GM18502 (cell line): ENCODE measurements around the gene RAD51B.

Experiments used
- ATAC-seq: cut with Tn5 transposase; IDR thresholded peaks from one replicate; pipeline ENCODE4 v1.9.1; 2021; ENCODE audit warnings: mild to moderate bottlenecking; ENCODE audit not compliant: unreplicated experiment, poor library complexity

The RAD51B gene

DNA sequence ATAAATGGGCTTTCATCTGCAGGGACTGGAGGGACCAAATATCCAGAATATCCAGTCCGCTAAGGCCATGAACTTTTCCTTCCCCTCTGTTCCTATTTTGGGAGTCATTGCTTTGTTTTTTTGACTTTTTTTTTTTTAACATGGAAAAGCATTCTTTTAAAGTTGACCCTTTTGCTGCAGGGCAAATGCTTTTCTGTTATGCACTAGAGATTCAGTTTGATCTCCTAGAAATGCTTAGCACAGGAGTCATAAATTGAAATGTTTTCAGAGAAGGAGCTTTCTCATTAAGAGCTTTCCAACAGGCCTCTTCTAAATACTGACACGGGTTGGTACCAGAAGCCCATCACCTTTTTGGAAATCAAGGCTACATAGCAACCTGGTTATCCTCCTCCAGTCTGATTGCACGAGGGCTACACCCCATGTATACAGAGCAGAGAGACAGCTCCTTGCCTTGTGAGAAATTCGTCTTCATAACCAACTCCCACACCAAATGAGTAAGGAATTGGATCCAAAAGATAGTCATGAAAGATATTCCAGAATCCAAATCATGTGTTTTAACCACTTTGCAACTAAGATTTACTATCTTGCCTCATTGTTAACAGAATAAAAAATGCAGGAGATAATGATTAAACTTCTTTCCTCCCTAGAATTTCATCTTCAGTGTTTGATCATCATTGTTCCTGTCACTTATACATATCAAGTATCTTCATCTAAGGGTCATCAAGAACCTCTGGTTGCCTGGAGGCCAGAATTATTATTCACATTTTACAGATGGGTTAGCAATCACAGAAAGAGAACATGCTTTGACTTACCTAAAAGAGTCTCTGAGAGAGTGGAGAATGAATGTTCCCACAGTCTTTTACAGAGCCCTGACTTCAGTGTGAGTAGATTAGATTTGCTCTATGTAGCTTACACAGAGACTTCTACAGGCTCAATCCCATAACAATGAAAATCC lies 583.9 kb downstream of the RAD51B start:
- no peak for ATAC-seq

- ATAC-seq = no peak
Observed at GRCh38 chr14:68404146-68404527, 584.6 kb downstream of the RAD51B start.

DNA sequence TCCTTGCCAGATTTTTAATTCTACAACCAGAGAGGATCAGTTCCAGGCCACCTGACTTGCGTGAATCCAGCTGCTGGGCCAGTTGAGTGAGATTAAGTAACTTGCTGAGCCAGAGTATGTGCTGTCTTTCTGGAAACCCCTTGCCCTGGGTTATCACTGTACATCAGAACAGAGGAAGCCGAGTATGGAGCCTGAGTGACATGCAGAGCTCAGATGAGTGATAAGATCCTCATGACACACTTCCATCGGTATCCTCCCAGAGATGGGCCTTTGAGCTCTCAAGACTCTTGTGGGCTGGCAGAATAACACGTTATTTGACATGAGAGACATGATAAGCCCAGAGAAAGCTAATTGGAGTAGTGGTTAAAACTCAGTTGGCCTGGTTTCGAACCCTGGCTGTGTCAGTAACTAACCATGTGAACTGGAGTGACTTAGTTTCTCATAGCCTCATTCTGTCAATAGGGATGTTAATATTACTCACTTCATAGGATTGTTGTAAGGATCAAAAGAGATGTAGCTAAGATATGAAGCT lies 585.1 kb downstream of the RAD51B start:
- ATAC-seq = no peak

GRCh38 chr14:68405961-68406360 lies 586.4 kb downstream of the RAD51B start:
- ATAC-seq = no peak

GRCh38 chr14:68407285-68407684 lies 587.7 kb downstream of the RAD51B start:
- ATAC-seq = no peak

DNA sequence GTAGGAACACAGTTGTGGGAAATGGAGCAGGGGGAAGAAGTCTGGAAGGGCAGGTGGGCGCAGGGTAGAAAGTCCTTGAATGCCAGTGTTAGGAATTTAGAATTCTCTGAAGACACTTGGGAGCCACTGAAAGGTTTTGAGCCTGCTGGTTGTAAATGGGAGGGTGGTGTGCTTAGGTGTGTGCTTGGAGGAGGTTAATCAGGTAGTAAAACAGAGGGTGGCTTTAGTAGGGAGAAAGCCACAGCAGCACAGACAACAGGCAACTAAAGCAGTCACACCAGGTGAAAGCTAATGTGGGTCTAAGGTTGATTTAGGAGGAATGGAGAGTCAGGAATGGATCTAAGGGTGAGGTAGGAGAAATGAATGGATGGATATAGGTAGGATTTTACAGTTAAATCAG lies 588.2 kb downstream of the RAD51B start:
- no peak for ATAC-seq

GRCh38 chr14:68408680-68409079 lies 589.1 kb downstream of the RAD51B start:
- ATAC-seq = no peak

GRCh38 chr14:68409387-68409786 lies 589.8 kb downstream of the RAD51B start:
- no peak for ATAC-seq

- ATAC-seq = no peak
Observed at GRCh38 chr14:68412505-68413465, 593.2 kb downstream of the RAD51B start.

- no peak for ATAC-seq
Observed at GRCh38 chr14:68413509-68413908, 593.9 kb downstream of the RAD51B start.

DNA sequence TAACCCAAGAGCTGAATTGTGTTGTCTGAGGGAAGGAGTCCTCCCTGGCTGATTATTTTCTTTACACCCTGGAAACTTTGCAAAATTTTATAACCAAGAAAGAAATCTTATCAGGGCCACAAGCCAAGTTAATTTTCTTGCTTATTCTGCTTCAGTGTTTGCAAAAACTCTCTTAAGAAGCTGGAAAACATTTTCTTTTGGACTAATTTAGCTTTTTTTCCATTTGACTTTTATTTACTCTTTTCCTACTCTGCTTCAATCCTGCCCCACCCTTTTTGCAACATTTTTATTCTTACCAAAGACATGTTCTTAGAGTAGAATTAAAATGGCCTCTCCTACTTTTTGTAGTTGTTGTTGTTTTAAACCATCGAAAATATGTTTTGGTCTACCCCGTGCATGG lies 594.5 kb downstream of the RAD51B start:
- ATAC-seq = no peak

DNA sequence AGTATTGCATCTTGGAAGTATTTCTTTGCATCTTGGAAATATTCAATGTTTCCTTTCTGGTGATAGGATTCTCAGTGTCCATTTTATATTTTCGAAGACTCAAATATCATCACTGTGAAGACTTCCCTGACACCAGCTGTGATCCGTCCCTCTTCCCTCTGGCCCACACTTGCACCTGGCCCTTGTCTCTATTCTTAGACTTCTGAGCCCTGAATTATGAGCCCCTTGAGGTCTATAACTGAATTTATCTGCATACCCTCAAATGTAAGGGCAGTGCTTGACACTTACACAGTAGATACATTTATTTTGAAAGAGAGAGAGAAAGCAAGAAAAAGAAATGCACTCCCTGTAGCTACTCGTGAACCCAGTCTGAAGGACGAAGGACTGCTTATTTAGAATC lies 596.6 kb downstream of the RAD51B start:
- ATAC-seq = no peak

DNA sequence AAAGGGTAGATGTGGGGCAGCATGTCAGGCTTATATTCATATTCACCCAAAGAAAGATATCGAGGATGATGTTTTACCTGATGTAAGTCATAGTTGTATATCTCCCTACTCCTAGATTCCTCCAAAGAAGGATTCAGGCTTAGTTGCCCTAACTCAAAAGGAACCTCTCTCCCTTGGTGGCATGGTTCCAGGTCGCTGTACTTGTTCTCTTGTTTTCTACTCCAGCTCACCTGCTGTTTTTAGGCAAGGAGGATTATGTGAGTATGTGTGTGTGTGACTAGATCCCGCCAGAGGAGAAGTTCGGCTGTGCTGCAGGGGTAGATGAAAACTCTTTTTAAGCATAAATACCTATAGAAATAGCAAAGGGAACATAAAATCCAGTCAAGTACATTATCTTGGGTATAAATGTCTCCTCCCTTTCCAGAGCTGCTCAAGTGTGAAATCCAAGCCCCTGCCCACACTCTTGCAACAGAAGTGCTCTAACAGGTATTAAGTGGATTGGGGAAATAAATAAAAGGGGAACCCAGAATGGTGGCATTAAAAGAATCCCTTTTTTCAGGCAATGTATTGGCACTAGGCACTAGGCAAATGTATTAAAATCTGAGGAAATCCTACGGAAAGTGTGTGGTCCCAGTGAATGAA lies 597.6 kb downstream of the RAD51B start:
- ATAC-seq = no peak

DNA sequence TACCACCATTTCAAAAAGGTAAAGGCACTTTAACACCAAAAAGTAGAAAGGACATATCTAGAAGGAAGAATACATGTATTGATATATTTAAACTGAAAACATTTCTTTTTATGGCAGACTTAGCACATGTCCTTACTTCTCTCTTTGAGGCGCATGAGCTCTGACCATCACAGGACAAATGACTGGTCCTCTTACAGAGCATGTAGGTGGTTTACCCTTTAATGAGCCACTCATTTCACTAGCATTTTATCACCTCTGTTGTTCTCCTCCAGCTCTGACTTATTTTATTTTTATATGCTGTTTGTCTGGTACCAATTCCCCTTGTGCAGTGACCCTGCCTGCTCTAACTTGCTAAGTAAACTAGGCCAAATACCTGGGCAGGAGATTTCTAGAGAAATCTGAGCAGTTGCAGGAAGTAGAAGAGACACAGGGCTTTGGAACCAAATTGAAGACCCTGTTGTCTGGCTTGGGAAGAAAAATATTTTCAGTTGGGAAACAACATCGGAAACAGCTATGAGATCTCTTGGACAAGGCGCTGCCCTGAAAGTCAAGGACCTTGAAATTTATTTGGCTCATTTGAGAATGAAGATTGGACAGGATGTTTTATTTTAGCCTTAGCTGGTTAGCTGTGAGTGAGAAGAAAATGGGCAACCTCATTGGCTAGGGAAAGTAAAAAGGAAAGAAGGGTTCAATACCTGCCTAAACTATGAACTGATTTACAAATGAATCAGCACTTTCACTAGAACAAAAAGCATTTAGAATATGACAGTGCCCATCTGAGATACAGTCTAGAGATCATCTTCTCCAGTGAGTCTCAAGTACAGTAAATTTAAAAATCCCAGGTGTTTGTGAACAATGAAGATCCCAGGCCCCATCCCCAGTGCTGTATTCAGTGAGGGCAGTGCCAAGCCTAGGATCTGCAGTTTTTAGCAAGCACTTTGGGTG lies 598.9 kb downstream of the RAD51B start:
- ATAC-seq = no peak

DNA sequence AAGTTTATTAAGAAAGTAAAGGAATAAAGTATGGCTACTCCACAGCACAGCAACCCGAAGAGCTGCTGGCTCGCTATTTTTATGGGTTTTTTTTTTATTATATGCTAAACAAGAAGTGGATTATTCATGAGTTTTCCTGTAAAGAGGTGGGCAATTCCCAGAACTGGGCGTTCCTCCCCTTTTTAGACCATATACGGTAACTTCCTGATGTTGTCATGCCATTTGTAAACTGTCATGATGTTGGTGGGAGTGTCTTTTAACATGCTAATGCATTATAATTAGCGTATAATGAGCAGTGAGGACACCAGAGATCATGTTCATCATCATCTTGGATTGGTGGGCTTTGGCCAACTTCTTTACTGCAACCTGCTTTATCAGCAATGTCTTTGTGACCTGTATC lies 600.8 kb downstream of the RAD51B start:
- ATAC-seq = no peak

DNA sequence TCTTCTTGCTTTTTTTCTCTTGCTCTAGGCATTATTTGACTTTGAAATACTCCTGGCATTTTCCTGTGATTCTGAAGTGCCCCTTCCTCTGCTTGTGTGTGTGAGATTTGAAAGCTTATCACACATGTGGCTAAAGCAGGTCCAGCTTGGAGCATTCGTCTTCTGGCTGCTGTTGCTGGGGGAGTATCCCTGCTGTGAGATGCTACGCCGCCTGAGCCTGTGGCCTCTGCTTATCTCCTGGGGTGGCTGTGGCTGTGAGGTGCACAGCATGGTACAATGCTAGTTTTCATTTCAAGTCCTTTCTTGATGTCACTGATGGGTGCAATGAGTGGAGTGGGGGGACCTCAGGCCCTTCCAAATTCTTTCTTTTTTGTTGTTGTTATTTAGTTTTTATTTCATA lies 601.5 kb downstream of the RAD51B start:
- no peak for ATAC-seq

DNA sequence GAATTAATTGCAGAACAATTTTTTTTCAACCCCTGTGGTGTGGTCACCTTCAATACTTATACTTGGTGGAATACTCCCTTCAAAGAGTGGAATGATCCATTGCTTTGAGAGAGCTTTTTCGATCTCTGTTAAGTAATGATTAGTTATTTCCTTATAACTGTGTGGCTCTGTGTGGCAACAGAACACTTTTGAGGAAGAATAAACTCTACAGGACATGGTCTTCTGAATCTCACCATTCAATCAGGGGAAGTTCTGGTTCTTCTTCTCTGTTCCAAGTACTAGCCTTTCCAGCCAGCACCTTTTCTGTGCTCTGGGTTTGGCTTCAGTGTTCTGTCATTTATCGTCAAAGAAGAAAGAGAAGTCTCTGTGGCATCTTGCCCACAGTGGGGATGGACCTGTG lies 604.1 kb downstream of the RAD51B start:
- ATAC-seq = no peak

DNA sequence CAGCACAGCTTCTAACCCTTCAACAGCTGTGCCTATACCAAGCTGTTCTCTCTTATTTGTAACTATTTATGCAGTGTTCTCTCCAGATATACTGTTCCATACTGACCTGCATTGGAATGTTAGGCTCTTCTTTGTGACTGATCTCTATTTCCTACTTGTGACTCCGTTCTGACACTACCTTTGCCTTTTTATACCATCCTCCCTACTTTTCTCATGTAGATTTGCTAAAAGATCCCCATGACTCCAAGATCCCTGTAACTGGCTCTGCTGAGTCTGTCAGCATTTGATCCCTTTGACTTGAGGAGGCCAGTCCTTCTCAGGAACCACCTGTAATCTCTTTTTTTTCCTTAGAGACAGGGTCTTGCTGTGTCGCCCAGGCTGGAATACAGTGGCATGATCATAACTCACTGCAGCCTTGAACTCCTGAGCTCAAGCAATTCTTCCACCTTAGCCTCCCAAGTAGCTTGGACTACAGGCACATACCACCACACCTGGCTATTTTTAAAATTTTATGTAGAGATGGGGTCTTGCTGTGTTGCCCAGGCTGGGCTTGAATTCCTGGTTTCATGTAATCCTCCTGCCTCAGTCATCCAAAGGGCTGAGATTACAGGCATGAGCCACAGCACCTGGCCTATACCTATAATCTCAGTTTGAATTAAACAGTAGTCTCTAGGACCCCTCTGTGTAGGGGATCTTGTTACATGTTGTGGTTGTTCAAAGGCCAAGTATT lies 605.0 kb downstream of the RAD51B start:
- no peak for ATAC-seq
